Measurements from ENCODE around the gene NFIA. TPM values are rescaled to one million over a fixed set of nuclear protein-coding genes. Genes with fewer than 3 reads are reported as not detected.

NFIA gene
- 1 to 10 TPM; 1.6 to 9.7 (median 4.9) TPM for polyA plus RNA-seq
- long read RNA-seq, donor 1 = 0 reads
- long read RNA-seq, donor 2, partial matches to known transcripts = 0 of 2 reads
- long read RNA-seq, donor 2, other reads (novel, unspliced or antisense) = 0 of 2 reads
- long read RNA-seq, donor 3, partial matches to known transcripts = 0 of 1 reads
- long read RNA-seq, donor 3, other reads (novel, unspliced or antisense) = 0 of 1 reads
- long read RNA-seq, donor 4 = 0 reads
- long read RNA-seq, donor 5 = 0 reads
- long read RNA-seq, donor 6 = 0 reads
- long read RNA-seq, donor 7 = 0 reads
- long read RNA-seq, donor 8, full-length matches to known transcripts = 1 of 1 reads
- long read RNA-seq, donor 8, partial matches to known transcripts = 0 of 1 reads
- long read RNA-seq, donor 8, other reads (novel, unspliced or antisense) = 0 of 1 reads
- long read RNA-seq, donor 9 = 0 reads
- long read RNA-seq, donor 10, full-length matches to known transcripts = 3 of 3 reads
- long read RNA-seq, donor 10, partial matches to known transcripts = 0 of 3 reads
- long read RNA-seq, donor 10, other reads (novel, unspliced or antisense) = 0 of 3 reads

DNA sequence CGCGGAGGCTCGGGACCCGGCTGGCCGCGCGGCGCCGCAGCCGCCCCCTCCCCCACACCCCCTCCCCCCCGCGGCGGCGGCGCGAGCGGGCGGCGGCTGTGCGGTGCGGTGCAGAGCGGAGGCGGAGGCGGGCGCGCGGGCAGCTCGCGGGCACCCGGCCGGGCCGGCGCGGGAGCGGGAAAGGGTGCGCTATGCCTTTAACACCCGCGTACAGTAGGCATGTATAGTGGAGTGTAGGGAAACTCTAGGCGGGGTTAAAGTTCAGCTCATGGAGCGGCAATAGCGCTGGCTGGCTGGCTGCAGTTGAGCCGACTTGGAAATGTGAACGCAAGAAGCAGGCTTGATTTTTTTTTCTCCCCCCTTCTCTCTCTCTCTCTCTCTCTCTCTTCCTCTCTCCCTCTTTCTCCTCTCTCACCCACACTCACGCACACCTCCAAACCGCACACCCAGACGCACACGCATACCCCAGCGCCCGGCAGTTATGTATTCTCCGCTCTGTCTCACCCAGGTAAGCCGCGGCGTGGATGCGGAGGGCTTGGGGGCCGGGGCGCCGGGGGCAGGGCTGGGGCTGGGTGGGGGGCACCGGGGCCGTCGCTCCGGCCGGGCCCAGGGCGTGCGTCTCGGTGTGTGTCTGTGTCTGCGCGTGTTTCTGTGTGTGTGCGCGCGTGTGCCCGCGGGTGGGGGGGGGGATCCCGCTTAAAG, at the start of gene NFIA:
Gene NFIA, plus strand, starts transcription at position 251 of the 702 bp plus-strand sequence.
- H3K27ac ChIP-seq (ENCODE audit: low read depth in 1 of 3, low read length in 2 of 3) = peak within 1 kb of the TSS; percentile 62 to 96 (median 80)
- 0 to 1% (median 1%) methylated on average over 46 to 64 of the region's 73 CpGs for WGBS, 3 donors
- no peaks in the 10 kb centered on the region for H3K27me3 ChIP-seq (ENCODE audit: control insufficient read depth in 3 of 3, insufficient read depth in 3 of 3, low read length in 3 of 3)
- no peak for FAIRE-seq
- H3K4me3 ChIP-seq (ENCODE audit: low read depth in 1 of 3, low read length in 3 of 3) = peak within 1 kb of the TSS; percentile 74 to 83 (median 81)
- H3K4me1 ChIP-seq (ENCODE audit: control insufficient read depth in 3 of 3, insufficient read depth in 2 of 3, low read depth in 1 of 3, low read length in 2 of 3) = peaks cover 4 to 22% (median 12%) of the 10 kb centered on the region in 3 donors
- no peaks in the 10 kb centered on the region for H3K36me3 ChIP-seq (ENCODE audit: control insufficient read depth in 3 of 3, insufficient read depth in 2 of 3, low read depth in 1 of 3, low read length in 3 of 3)
- no peaks in the 10 kb centered on the region for H3K9me3 ChIP-seq (ENCODE audit: control insufficient read depth in 2 of 2, insufficient read depth in 1 of 2, low read depth in 1 of 2, low read length in 1 of 2)
- DNase-seq = peak; percentile 87 to 89

DNA sequence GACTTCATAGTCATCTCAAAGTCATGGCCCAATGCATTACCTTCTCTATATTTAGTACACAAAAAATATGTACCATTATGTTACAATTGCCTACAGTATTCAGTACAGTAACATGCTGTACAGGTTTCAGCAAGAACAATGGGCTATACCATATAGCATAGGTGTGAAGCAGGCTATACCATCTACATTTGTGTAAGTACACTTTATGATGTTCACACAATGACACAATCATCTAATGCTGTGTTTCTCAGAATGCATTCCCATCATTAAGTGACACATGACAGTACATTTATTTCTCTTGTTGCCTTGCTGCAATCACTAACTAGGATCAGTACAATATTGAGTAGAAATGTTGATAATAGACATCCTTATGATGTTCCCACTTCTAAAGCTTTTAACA, 46.5 kb upstream of the NFIA start:
- DNase-seq (no peak), FAIRE-seq (no peak)
- no peaks in the 10 kb centered on the region for H3K9me3 ChIP-seq (ENCODE audit: control insufficient read depth in 2 of 2, insufficient read depth in 1 of 2, low read depth in 1 of 2, low read length in 1 of 2)
- no peak overlapping the region for H3K4me3 ChIP-seq (ENCODE audit: low read depth in 1 of 3, low read length in 3 of 3)
- H3K36me3 ChIP-seq (ENCODE audit: control insufficient read depth in 3 of 3, insufficient read depth in 2 of 3, low read depth in 1 of 3, low read length in 3 of 3) = no peaks in the 10 kb centered on the region
- no peaks in the 10 kb centered on the region for H3K27me3 ChIP-seq (ENCODE audit: control insufficient read depth in 3 of 3, insufficient read depth in 3 of 3, low read length in 3 of 3)
- no peak overlapping the region for H3K27ac ChIP-seq (ENCODE audit: low read depth in 1 of 3, low read length in 2 of 3)
- H3K4me1 ChIP-seq (ENCODE audit: control insufficient read depth in 3 of 3, insufficient read depth in 2 of 3, low read depth in 1 of 3, low read length in 2 of 3) = no peaks in the 10 kb centered on the region

DNA sequence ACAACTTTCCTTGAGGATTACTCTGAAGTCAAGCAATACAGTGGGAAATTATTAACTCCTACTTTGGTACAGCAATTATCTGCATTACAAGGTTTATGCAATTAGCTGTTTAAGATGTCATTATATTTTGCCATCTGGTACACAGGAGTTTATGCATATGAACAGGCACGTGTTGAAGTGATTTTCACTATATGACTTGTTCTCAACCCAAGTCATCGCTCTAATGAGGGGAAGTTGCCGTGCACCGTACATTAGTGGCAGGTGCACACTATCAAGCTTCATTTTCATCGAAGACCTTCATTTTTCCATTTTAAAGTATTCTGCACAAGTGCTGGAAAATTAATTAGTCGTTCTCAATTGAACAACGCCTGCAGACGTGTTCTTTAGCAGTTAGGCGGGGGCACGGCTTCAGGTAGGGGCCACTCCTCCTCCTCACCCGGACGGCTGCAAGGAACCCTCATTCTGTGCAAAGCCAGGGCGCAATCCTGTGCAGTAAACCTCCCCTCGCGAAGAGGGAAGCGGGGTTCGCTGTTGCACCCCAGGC, 39.8 kb upstream of the NFIA start:
- H3K4me3 ChIP-seq (ENCODE audit: low read depth in 1 of 3, low read length in 3 of 3) = peak overlapping the region in 2 of 3 donors; percentile 55 to 74
- H3K36me3 ChIP-seq (ENCODE audit: control insufficient read depth in 3 of 3, insufficient read depth in 2 of 3, low read depth in 1 of 3, low read length in 3 of 3) = no peaks in the 10 kb centered on the region
- peaks cover 0 to 9% (median 0%) of the 10 kb centered on the region in 3 donors for H3K27me3 ChIP-seq (ENCODE audit: control insufficient read depth in 3 of 3, insufficient read depth in 3 of 3, low read length in 3 of 3)
- peaks cover 0 to 4% (median 0%) of the 10 kb centered on the region in 3 donors for H3K4me1 ChIP-seq (ENCODE audit: control insufficient read depth in 3 of 3, insufficient read depth in 2 of 3, low read depth in 1 of 3, low read length in 2 of 3)
- no peaks in the 10 kb centered on the region for H3K9me3 ChIP-seq (ENCODE audit: control insufficient read depth in 2 of 2, insufficient read depth in 1 of 2, low read depth in 1 of 2, low read length in 1 of 2)
- H3K27ac ChIP-seq (ENCODE audit: low read depth in 1 of 3, low read length in 2 of 3) = no peak overlapping the region
- FAIRE-seq = no peak
- 20 to 25% (median 20%) methylated on average over 17 of the region's 17 CpGs for WGBS, 3 donors
- peak in 1 of 2 donors; percentile 19 for DNase-seq

GRCh38 chr1:61043010-61043820, 39.1 kb upstream of the NFIA start:
- no peaks in the 10 kb centered on the region for H3K36me3 ChIP-seq (ENCODE audit: control insufficient read depth in 3 of 3, insufficient read depth in 2 of 3, low read depth in 1 of 3, low read length in 3 of 3)
- H3K27me3 ChIP-seq (ENCODE audit: control insufficient read depth in 3 of 3, insufficient read depth in 3 of 3, low read length in 3 of 3) = peaks cover 0 to 9% (median 0%) of the 10 kb centered on the region in 3 donors
- no peak for FAIRE-seq
- no peaks in the 10 kb centered on the region for H3K9me3 ChIP-seq (ENCODE audit: control insufficient read depth in 2 of 2, insufficient read depth in 1 of 2, low read depth in 1 of 2, low read length in 1 of 2)
- H3K4me1 ChIP-seq (ENCODE audit: control insufficient read depth in 3 of 3, insufficient read depth in 2 of 3, low read depth in 1 of 3, low read length in 2 of 3) = peaks cover 0 to 4% (median 0%) of the 10 kb centered on the region in 3 donors
- H3K27ac ChIP-seq (ENCODE audit: low read depth in 1 of 3, low read length in 2 of 3) = peak overlapping the region in 1 of 3 donors; percentile 53
- H3K4me3 ChIP-seq (ENCODE audit: low read depth in 1 of 3, low read length in 3 of 3) = peak overlapping the region in 2 of 3 donors; percentile 55 to 74
- WGBS, 3 donors = 5 to 11% (median 7%) methylated on average over 69 to 85 of the region's 85 CpGs
- peak; percentile 81 to 93 for DNase-seq

DNA sequence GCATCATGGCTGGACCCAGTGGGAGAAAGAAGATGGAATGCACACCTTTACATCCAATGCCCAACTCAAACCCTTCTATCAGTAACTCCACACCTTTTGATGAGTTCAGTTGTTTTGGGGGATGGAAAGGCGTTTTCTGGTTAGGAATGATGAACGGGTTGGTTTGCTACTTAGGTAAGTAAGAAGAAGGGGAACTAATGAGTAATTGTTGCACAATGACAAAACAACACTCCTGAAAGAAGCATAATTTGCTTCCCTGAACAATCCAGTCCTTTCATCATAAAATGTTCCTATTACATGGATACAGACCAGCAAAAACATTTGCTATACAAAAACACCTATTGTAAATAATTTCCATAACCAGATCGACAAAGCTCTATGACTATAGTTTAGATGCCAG, 35.9 kb upstream of the NFIA start:
- no peak for DNase-seq
- WGBS, 3 donors = 78 to 87% (median 82%) methylated on average over 3 of the region's 3 CpGs
- H3K9me3 ChIP-seq (ENCODE audit: control insufficient read depth in 2 of 2, insufficient read depth in 1 of 2, low read depth in 1 of 2, low read length in 1 of 2) = no peaks in the 10 kb centered on the region
- H3K27ac ChIP-seq (ENCODE audit: low read depth in 1 of 3, low read length in 2 of 3) = no peak overlapping the region
- H3K36me3 ChIP-seq (ENCODE audit: control insufficient read depth in 3 of 3, insufficient read depth in 2 of 3, low read depth in 1 of 3, low read length in 3 of 3) = no peaks in the 10 kb centered on the region
- no peak overlapping the region for H3K4me3 ChIP-seq (ENCODE audit: low read depth in 1 of 3, low read length in 3 of 3)
- H3K27me3 ChIP-seq (ENCODE audit: control insufficient read depth in 3 of 3, insufficient read depth in 3 of 3, low read length in 3 of 3) = peaks cover 0 to 17% (median 0%) of the 10 kb centered on the region in 3 donors
- H3K4me1 ChIP-seq (ENCODE audit: control insufficient read depth in 3 of 3, insufficient read depth in 2 of 3, low read depth in 1 of 3, low read length in 2 of 3) = peaks cover 0 to 12% (median 0%) of the 10 kb centered on the region in 3 donors
- no peak for FAIRE-seq

DNA sequence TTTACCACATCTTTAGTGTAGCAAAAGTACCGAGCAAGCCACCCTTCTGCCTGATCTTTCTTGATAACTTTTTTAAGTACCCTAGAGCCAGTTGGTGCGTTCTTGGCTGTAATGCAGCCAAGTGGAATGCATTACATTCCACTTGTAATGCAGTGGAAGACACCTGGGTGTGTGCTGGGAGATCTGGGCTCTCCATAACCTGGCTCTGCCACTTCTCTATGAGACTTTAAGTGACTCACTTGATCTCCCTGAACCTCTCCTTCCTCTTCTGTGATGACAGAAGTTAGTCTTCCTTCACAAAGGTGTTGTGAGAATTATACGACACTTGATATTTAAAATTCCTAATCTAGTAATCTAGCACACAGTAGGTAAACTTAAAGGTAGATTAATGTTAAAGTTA, 35.3 kb upstream of the NFIA start:
- no peak for FAIRE-seq
- DNase-seq = no peak
- no peaks in the 10 kb centered on the region for H3K9me3 ChIP-seq (ENCODE audit: control insufficient read depth in 2 of 2, insufficient read depth in 1 of 2, low read depth in 1 of 2, low read length in 1 of 2)
- no peak overlapping the region for H3K4me3 ChIP-seq (ENCODE audit: low read depth in 1 of 3, low read length in 3 of 3)
- H3K36me3 ChIP-seq (ENCODE audit: control insufficient read depth in 3 of 3, insufficient read depth in 2 of 3, low read depth in 1 of 3, low read length in 3 of 3) = no peaks in the 10 kb centered on the region
- WGBS, 3 donors = 95% methylated on average over 3 of the region's 3 CpGs
- no peak overlapping the region for H3K27ac ChIP-seq (ENCODE audit: low read depth in 1 of 3, low read length in 2 of 3)
- peaks cover 0 to 16% (median 0%) of the 10 kb centered on the region in 3 donors for H3K4me1 ChIP-seq (ENCODE audit: control insufficient read depth in 3 of 3, insufficient read depth in 2 of 3, low read depth in 1 of 3, low read length in 2 of 3)
- H3K27me3 ChIP-seq (ENCODE audit: control insufficient read depth in 3 of 3, insufficient read depth in 3 of 3, low read length in 3 of 3) = peaks cover 0 to 22% (median 2%) of the 10 kb centered on the region in 3 donors

DNA sequence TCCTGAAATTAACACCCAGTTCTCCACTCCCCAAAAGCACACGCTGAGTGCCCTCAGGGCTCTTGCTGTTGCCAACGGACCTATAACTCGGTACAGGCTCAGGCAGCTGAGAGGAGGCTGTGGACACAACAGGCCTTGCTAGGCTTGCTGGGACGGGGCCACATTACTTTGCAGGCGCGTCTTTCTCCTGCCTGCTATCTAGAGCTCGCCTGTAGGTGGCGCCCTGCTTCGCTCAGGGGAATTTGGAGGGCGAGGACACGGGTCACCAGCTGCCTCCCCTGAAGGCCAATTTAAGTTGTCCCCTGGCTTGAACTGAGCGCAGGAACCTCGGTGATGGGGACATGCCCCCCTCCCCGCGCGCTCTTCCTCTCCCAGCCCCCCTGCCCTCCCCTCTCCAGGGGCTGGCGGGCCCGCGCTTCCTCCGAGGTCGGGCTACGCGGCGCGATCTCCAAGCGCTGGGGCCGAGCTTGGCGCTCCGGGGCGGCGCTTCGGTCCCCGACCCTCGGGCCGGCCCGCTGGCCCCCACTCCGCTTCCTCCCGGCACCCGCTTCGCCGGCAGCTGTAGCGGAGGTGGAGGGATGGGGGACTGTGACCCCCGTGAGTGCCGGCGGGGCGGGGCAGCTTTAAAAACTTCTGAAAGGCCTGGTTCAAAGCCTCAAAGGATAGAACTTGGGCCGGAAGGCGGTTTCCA, 32.4 kb upstream of the NFIA start:
- Histone ChIP-seq H3K27me3 (ENCODE audit: control insufficient read depth in 3 of 3, insufficient read depth in 3 of 3, low read length in 3 of 3) (peaks cover 0 to 33% (median 3%) of the 10 kb centered on the region in 3 donors), H3K36me3 (ENCODE audit: control insufficient read depth in 3 of 3, insufficient read depth in 2 of 3, low read depth in 1 of 3, low read length in 3 of 3) (no peaks in the 10 kb centered on the region), H3K27ac (ENCODE audit: low read depth in 1 of 3, low read length in 2 of 3) (peak overlapping the region; percentile 9 to 90 (median 59)), H3K9me3 (ENCODE audit: control insufficient read depth in 2 of 2, insufficient read depth in 1 of 2, low read depth in 1 of 2, low read length in 1 of 2) (no peaks in the 10 kb centered on the region), H3K4me1 (ENCODE audit: control insufficient read depth in 3 of 3, insufficient read depth in 2 of 3, low read depth in 1 of 3, low read length in 2 of 3) (peaks cover 0 to 37% (median 7%) of the 10 kb centered on the region in 3 donors), H3K4me3 (ENCODE audit: low read depth in 1 of 3, low read length in 3 of 3) (peak overlapping the region; percentile 71 to 79 (median 75))
- FAIRE-seq (no peak), DNase-seq (peak; percentile 91 to 95)
- 0 to 1% (median 0%) methylated on average over 38 to 48 of the region's 48 CpGs for WGBS, 3 donors

All from small intestine (tissue), 16 donors.